ENCODE data around the gene PTTG1IP.

GRCh38 chr21:44816761-44817505 lies 56.6 kb downstream of the PTTG1IP start:
- TF ChIP-seq POLR2A (IDR thresholded peaks at IDR 0.05), result no peak
- TF ChIP-seq, protein P1, sequence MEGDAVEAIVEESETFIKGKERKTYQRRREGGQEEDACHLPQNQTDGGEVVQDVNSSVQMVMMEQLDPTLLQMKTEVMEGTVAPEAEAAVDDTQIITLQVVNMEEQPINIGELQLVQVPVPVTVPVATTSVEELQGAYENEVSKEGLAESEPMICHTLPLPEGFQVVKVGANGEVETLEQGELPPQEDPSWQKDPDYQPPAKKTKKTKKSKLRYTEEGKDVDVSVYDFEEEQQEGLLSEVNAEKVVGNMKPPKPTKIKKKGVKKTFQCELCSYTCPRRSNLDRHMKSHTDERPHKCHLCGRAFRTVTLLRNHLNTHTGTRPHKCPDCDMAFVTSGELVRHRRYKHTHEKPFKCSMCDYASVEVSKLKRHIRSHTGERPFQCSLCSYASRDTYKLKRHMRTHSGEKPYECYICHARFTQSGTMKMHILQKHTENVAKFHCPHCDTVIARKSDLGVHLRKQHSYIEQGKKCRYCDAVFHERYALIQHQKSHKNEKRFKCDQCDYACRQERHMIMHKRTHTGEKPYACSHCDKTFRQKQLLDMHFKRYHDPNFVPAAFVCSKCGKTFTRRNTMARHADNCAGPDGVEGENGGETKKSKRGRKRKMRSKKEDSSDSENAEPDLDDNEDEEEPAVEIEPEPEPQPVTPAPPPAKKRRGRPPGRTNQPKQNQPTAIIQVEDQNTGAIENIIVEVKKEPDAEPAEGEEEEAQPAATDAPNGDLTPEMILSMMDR (IDR thresholded peaks at IDR 0.05), result no peak
- TF ChIP-seq EP300 (IDR thresholded peaks at IDR 0.05), result no peak

All from tibial nerve (tissue), 4 donors.